ENCODE data around the gene SPAG9.

The SPAG9 gene

GRCh38 chr17:51056813-51057510 is 63.7 kb downstream of the SPAG9 start:
- Histone ChIP-seq H3K9me3 (ENCODE audit: control insufficient read depth, insufficient read depth, low read length) (no peaks in the 10 kb centered on the region), H3K36me3 (ENCODE audit: control insufficient read depth, low read length) (no peaks in the 10 kb centered on the region), H3K9me2 (replicated peaks; ENCODE audit: control insufficient read depth, low read length) (no peaks in the 10 kb centered on the region), H3K27me3 (ENCODE audit: control insufficient read depth, low read length) (no peaks in the 10 kb centered on the region), H3K4me2 (ENCODE audit: low read length) (no peak overlapping the region), H3F3A (ENCODE audit: control insufficient read depth, insufficient read depth) (peaks cover 13% of the 10 kb centered on the region; the same call in 1 of the 2 replicates), H3K79me2 (ENCODE audit: control insufficient read depth, low read length) (peaks cover 27% of the 10 kb centered on the region), H3K4me3 (ENCODE audit: low read length) (no peak overlapping the region), H3K4me1 (ENCODE audit: control insufficient read depth, low read length) (peaks cover 18% of the 10 kb centered on the region), H4K20me1 (ENCODE audit: control insufficient read depth, insufficient read depth, low read depth, low read length) (peaks cover 9% of the 10 kb centered on the region; the same call in 1 of the 2 replicates), H3K27ac (ENCODE audit: low read depth, low read length) (no peak overlapping the region)
- TF ChIP-seq EZH2phosphoT487 (IDR thresholded peaks at IDR 0.05; ENCODE audit: borderline replicate concordance, low read length), result no peak
- peak; percentile 64 for TF ChIP-seq CTCF (IDR thresholded peaks at IDR 0.05; ENCODE audit: low read depth, low read length, poor library complexity, severe bottlenecking)

DNA sequence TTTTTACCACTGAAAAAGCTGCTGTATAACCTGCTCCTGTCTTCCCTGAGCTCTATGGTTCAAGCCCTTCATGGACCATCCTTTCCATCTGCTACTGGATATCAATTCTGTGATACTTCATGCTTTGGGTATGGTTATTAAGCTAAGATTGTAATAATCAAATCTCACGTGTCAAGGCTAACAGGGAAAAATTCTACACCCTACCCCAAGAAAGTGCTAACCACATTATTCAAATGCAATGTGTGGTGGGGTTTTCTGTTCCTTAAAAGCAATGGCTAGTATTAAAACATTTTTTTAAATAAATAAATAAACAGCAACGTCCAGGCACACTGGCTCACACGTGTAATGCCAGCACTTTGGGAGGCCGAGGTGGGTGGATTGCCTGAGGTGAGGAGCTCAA is 65.9 kb downstream of the SPAG9 start:
- H3K27ac ChIP-seq (ENCODE audit: low read depth, low read length), result no peak overlapping the region
- H3K4me2 ChIP-seq (ENCODE audit: low read length), result no peak overlapping the region
- no peaks in the 10 kb centered on the region for H3K27me3 ChIP-seq (ENCODE audit: control insufficient read depth, low read length)
- no peak for TF ChIP-seq CTCF (IDR thresholded peaks at IDR 0.05; ENCODE audit: low read depth, low read length, poor library complexity, severe bottlenecking)
- no peak for TF ChIP-seq EZH2phosphoT487 (IDR thresholded peaks at IDR 0.05; ENCODE audit: borderline replicate concordance, low read length)
- H3K9me2 ChIP-seq (replicated peaks; ENCODE audit: control insufficient read depth, low read length), result no peaks in the 10 kb centered on the region
- H3K9me3 ChIP-seq (ENCODE audit: control insufficient read depth, insufficient read depth, low read length), result no peaks in the 10 kb centered on the region
- peaks cover 38% of the 10 kb centered on the region for H3K4me1 ChIP-seq (ENCODE audit: control insufficient read depth, low read length)
- H3K36me3 ChIP-seq (ENCODE audit: control insufficient read depth, low read length), result no peaks in the 10 kb centered on the region; the same call in 1 of the 2 replicates
- peaks cover 19% of the 10 kb centered on the region for H3F3A ChIP-seq (ENCODE audit: control insufficient read depth, insufficient read depth)
- no peak overlapping the region for H3K4me3 ChIP-seq (ENCODE audit: low read length)
- peaks cover 14% of the 10 kb centered on the region; the same call in 1 of the 2 replicates for H4K20me1 ChIP-seq (ENCODE audit: control insufficient read depth, insufficient read depth, low read depth, low read length)
- peaks cover 33% of the 10 kb centered on the region for H3K79me2 ChIP-seq (ENCODE audit: control insufficient read depth, low read length)

- Histone ChIP-seq H3K27ac (ENCODE audit: low read depth, low read length) (no peak overlapping the region), H3K4me2 (ENCODE audit: low read length) (no peak overlapping the region), H3K27me3 (ENCODE audit: control insufficient read depth, low read length) (no peaks in the 10 kb centered on the region), H3K4me3 (ENCODE audit: low read length) (no peak overlapping the region), H3K4me1 (ENCODE audit: control insufficient read depth, low read length) (peaks cover 38% of the 10 kb centered on the region), H3K36me3 (ENCODE audit: control insufficient read depth, low read length) (no peaks in the 10 kb centered on the region; the same call in 1 of the 2 replicates), H3K9me3 (ENCODE audit: control insufficient read depth, insufficient read depth, low read length) (no peaks in the 10 kb centered on the region), H3K79me2 (ENCODE audit: control insufficient read depth, low read length) (peaks cover 19% of the 10 kb centered on the region), H4K20me1 (ENCODE audit: control insufficient read depth, insufficient read depth, low read depth, low read length) (peaks cover 13% of the 10 kb centered on the region; the same call in 1 of the 2 replicates), H3F3A (ENCODE audit: control insufficient read depth, insufficient read depth) (peaks cover 16% of the 10 kb centered on the region), H3K9me2 (replicated peaks; ENCODE audit: control insufficient read depth, low read length) (no peaks in the 10 kb centered on the region)
- TF ChIP-seq CTCF (IDR thresholded peaks at IDR 0.05; ENCODE audit: low read depth, low read length, poor library complexity, severe bottlenecking), result no peak
- no peak for TF ChIP-seq EZH2phosphoT487 (IDR thresholded peaks at IDR 0.05; ENCODE audit: borderline replicate concordance, low read length)
Measured at GRCh38 chr17:51052235-51052634, 68.4 kb downstream of the SPAG9 start.
